ENCODE measurements around the gene GOT2. TPM values are rescaled to one million over a fixed set of nuclear protein-coding genes. Genes with fewer than 3 reads are reported as not detected.
"Not testable (repeated sequence)": the region's sequence is repeated elsewhere in the genome, so short reads cannot be mapped to it uniquely, and the experiment has no call there.

The GOT2 gene
- total and polyA plus RNA-seq, 12 donors, result 154 to 658 (median 544) TPM

GRCh38 chr16:58661199-58661830, 72.8 kb downstream of the GOT2 start:
- Histone ChIP-seq H3K9me3 (no peaks in the 10 kb centered on the region), H3K27ac (no peak overlapping the region), H3K4me3 (no peak overlapping the region), H3K36me3 (peaks cover 0 to 6% (median 0%) of the 10 kb centered on the region in 9 donors), H3K4me1 (peaks cover 0 to 8% (median 0%) of the 10 kb centered on the region in 9 donors), H3K27me3 (no peaks in the 10 kb centered on the region)
- peak; percentile 77 to 96 (median 86) for ATAC-seq
- intact Hi-C loops (cut with DNase I), result loop anchor here in 5 of 10 donors (2.0 to 10.0 kb wide), 3 partner anchors 149 to 327 kb away; no protein-coding TSS in a partner anchor
- TF ChIP-seq, protein P1, sequence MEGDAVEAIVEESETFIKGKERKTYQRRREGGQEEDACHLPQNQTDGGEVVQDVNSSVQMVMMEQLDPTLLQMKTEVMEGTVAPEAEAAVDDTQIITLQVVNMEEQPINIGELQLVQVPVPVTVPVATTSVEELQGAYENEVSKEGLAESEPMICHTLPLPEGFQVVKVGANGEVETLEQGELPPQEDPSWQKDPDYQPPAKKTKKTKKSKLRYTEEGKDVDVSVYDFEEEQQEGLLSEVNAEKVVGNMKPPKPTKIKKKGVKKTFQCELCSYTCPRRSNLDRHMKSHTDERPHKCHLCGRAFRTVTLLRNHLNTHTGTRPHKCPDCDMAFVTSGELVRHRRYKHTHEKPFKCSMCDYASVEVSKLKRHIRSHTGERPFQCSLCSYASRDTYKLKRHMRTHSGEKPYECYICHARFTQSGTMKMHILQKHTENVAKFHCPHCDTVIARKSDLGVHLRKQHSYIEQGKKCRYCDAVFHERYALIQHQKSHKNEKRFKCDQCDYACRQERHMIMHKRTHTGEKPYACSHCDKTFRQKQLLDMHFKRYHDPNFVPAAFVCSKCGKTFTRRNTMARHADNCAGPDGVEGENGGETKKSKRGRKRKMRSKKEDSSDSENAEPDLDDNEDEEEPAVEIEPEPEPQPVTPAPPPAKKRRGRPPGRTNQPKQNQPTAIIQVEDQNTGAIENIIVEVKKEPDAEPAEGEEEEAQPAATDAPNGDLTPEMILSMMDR (IDR thresholded peaks at IDR 0.05), result peak; percentile 13 to 73 (median 58)
- peak in 1 of 2 donors; percentile 49 for DNase-seq
- WGBS, 2 donors, result 29 to 38% methylated on average over 12 of the region's 12 CpGs

- not testable (repeated sequence) for H3K4me1 ChIP-seq, H3K27me3 ChIP-seq, H3K4me3 ChIP-seq, H3K27ac ChIP-seq, H3K36me3 ChIP-seq, H3K9me3 ChIP-seq, DNase-seq, ATAC-seq
- WGBS, 2 donors, result 88 to 89% methylated on average over 11 of the region's 11 CpGs
- intact Hi-C loops (cut with DNase I), result loop anchor here in 6 of 10 donors (2.0 to 10.0 kb wide), 4 partner anchors 147 to 325 kb away; partner anchors contain the start of gene NDRG4 (in 1 of the 6)
Observed at GRCh38 chr16:58659911-58660310, 74.2 kb downstream of the GOT2 start.

- no peaks in the 10 kb centered on the region for H3K9me3 ChIP-seq
- DNase-seq (no peak), ATAC-seq (no peak)
- 82 to 87% methylated on average over 3 of the region's 3 CpGs for WGBS, 2 donors
- H3K4me3 ChIP-seq, result no peak overlapping the region
- TF ChIP-seq, protein P1 (IDR thresholded peaks at IDR 0.05), result no peak
- no peaks in the 10 kb centered on the region for H3K36me3 ChIP-seq
- H3K4me1 ChIP-seq, result peaks cover 0 to 8% (median 0%) of the 10 kb centered on the region in 9 donors
- no peaks in the 10 kb centered on the region for H3K27me3 ChIP-seq
- no peak overlapping the region for H3K27ac ChIP-seq
- intact Hi-C loops (cut with DNase I), result loop anchor here in 1 of 10 donors (10.0 kb wide), 1 partner anchor 154 kb away; the partner anchor contains the start of gene NDRG4
Observed at GRCh38 chr16:58658796-58659211, 75.3 kb downstream of the GOT2 start.

Other genes starting within 250 kb of the GOT2 start
- gene NDRG4, start 234.2 kb downstream of the GOT2 start, total RNA-seq, result 100 to 1,000 TPM; 336 to 821 (median 630) TPM
- 100 to 1,000 TPM; 286 to 507 TPM for gene NDRG4, start 234.2 kb downstream of the GOT2 start, polyA plus RNA-seq
- 10 to 100 TPM in 8 of 10 donors, 1 to 10 TPM in 2; 8.9 to 16.0 (median 11.8) TPM for gene SETD6, start 218.8 kb downstream of the GOT2 start, total RNA-seq
- 10 to 100 TPM; 11.8 to 18.9 TPM for gene SETD6, start 218.8 kb downstream of the GOT2 start, polyA plus RNA-seq
- gene CNOT1, start 104.5 kb downstream of the GOT2 start, total RNA-seq, result 100 to 1,000 TPM in 1 of 10 donors, 10 to 100 TPM in 9; 66.9 to 102 (median 88.1) TPM
- gene CNOT1, start 104.5 kb downstream of the GOT2 start, polyA plus RNA-seq, result 10 to 100 TPM; 27.2 to 59.0 TPM
- gene SLC38A7, start 49.5 kb downstream of the GOT2 start, total RNA-seq, result 10 to 100 TPM; 24.1 to 38.7 (median 31.8) TPM
- 10 to 100 TPM; 10.3 to 41.3 TPM for gene SLC38A7, start 49.5 kb downstream of the GOT2 start, polyA plus RNA-seq